H1 (cell line): ENCODE measurements around the gene PTCRA. TPM values are rescaled to one million over a fixed set of nuclear protein-coding genes. Genes with fewer than 3 reads are reported as not detected.

Experiments used
- CHD2 ChIP-seq: IDR thresholded peaks from 2 replicates; pipeline ENCODE4 v1.6.1; 2012; ENCODE audit warnings: low read length, improper control_type of control experiment
- CHD7 ChIP-seq: fragments of 300-600 bp; sonication (generic); IDR thresholded peaks from 2 replicates; pipeline ENCODE4 v1.7.1; 2012; ENCODE audit warnings: low read length, moderate library complexity, mild to moderate bottlenecking, inconsistent platforms; ENCODE audit not compliant: insufficient replicate concordance
- CTCF ChIP-seq, 3 experiments: IDR thresholded peaks; 1 replicate in 2 of 3; 2 replicates in 1 of 3; pipeline versions ENCODE4 v1.5.1 to v1.6.1; 2011; ENCODE audit warnings: low read length in 3 of 3, mild to moderate bottlenecking in 3 of 3, inconsistent platforms in 2 of 3, low read depth in 1 of 3, moderate library complexity in 1 of 3; ENCODE audit not compliant: insufficient read depth in 1 of 3; ENCODE audit errors: control extremely low read depth in 1 of 3
- JUN ChIP-seq: IDR thresholded peaks from 2 replicates; pipeline ENCODE4 v1.6.1; 2011; ENCODE audit warnings: low read depth, mild to moderate bottlenecking, improper control_type of control experiment, low read length
- MAFK ChIP-seq: IDR thresholded peaks from 2 replicates; pipeline ENCODE4 v1.6.1; 2012; ENCODE audit warnings: low read depth, mild to moderate bottlenecking, improper control_type of control experiment, low read length
- POU5F1 ChIP-seq: IDR thresholded peaks from 2 replicates; pipeline ENCODE4 v1.6.1; 2011; ENCODE audit warnings: low read depth, mild to moderate bottlenecking, low read length, moderate library complexity
- SIX5 ChIP-seq: IDR thresholded peaks from 2 replicates; pipeline ENCODE4 v1.6.1; 2011; ENCODE audit warnings: mild to moderate bottlenecking, low read depth, low read length
- polyA plus RNA-seq, 7 experiments: library from polyadenylated mRNA; depleted of rRNA in 3 of 7; stranded (reverse) in 5 of 7; unstranded in 2 of 7; fragments of >200 nt in 5 of 7; fragments of 200-250 nt in 2 of 7; gene quantifications; 1 replicate in 5 of 7; 2 replicates in 1 of 7; 4 replicates in 1 of 7; pipeline versions ENCODE4 v1.2.1 to v1.2.3, GENCODE V29; 2011 to 2013; ENCODE audit warnings: missing spikeins in 2 of 7, mixed read lengths in 2 of 7
- total RNA-seq: library from RNA; stranded (reverse); fragmentation: NEBNext Ultra II Directional; extraction: Animal tissue kit (Norgen Biotek cat#: 25700); gene quantifications from 2 replicates; pipeline ENCODE4 v1.2.1, GENCODE V29; 2021

Gene PTCRA
- total and polyA plus RNA-seq, 2 of the 8 experiments (the other 6 are each of a cell fraction or from before 2014, with no cell fraction given), result not detected

- no peak for TF ChIP-seq MAFK
- TF ChIP-seq CHD2, result no peak
- TF ChIP-seq JUN, result no peak
- TF ChIP-seq CTCF (IDR thresholded peaks at IDR 0.05; ENCODE audit: control extremely low read depth in 1 of 3, insufficient read depth in 1 of 3, low read depth in 1 of 3, low read length in 3 of 3), result no peak
- no peak for TF ChIP-seq SIX5
- no peak for TF ChIP-seq CHD7
- no peak for TF ChIP-seq POU5F1
- TF ChIP-seq, all 59 proteins: peak for 0
These were observed 42.5 kb upstream of the PTCRA start (continued) for GRCh38 chr6:42873313-42873712.
